ENCODE measurements around the gene MED31. TPM values are rescaled to one million over a fixed set of nuclear protein-coding genes. Genes with fewer than 3 reads are reported as not detected.

The MED31 gene
- total and polyA plus RNA-seq, 2 of the 13 experiments (the other 11 are each of a cell fraction or from before 2014, with no cell fraction given) = 19.0 to 20.9 TPM

GRCh38 chr17:6651919-6652452, 581 bp upstream of the MED31 start (continued):
- 0 out of 2 replicates have a peak, but pooled peaks have one; percentile 72 for TF ChIP-seq ZNF580 (CRISPR knock-in tag; IDR thresholded peaks at IDR 0.05; ENCODE audit: borderline replicate concordance, low read depth)
- 0 out of 2 replicates have a peak, but pooled peaks have one; percentile 10 for TF ChIP-seq ATF2 (CRISPR knock-in tag; IDR thresholded peaks at IDR 0.05)
- 0 out of 2 replicates have a peak, but pooled peaks have one; percentile 45 for TF ChIP-seq ZBTB3 (CRISPR knock-in tag; IDR thresholded peaks at IDR 0.05; ENCODE audit: borderline replicate concordance, low read depth)
- peak; percentile 99 for TF ChIP-seq ZFP41 (CRISPR knock-in tag; IDR thresholded peaks at IDR 0.05; ENCODE audit: borderline replicate concordance)
- TF ChIP-seq ZNF850 (CRISPR knock-in tag; conservative IDR thresholded peaks at IDR 0.05) = no peak
- TF ChIP-seq ZIK1 (CRISPR knock-in tag; IDR thresholded peaks at IDR 0.05; ENCODE audit: borderline replicate concordance, low read depth) = peak; percentile 99
- peak; percentile 81; the same call in 1 of the 2 replicates for TF ChIP-seq ELF4 (CRISPR knock-in tag; IDR thresholded peaks at IDR 0.05; ENCODE audit: borderline replicate concordance)
- TF ChIP-seq ZNF510 (CRISPR knock-in tag; IDR thresholded peaks at IDR 0.05; ENCODE audit: low read depth) = peak; percentile 98
- TF ChIP-seq ETS1 (CRISPR knock-in tag; IDR thresholded peaks at IDR 0.05) = peak; percentile 96
- no peak for TF ChIP-seq RFX5 (IDR thresholded peaks at IDR 0.05; ENCODE audit: low read depth, low read length)
- TF ChIP-seq ZNF280B (CRISPR knock-in tag; IDR thresholded peaks at IDR 0.05; ENCODE audit: borderline replicate concordance) = peak; percentile 96
- TF ChIP-seq FOXC1 (CRISPR knock-in tag; IDR thresholded peaks at IDR 0.05; ENCODE audit: borderline replicate concordance) = peak; percentile 99
- peak; percentile 48 for TF ChIP-seq JARID2 (CRISPR knock-in tag; IDR thresholded peaks at IDR 0.05; ENCODE audit: insufficient replicate concordance)
- TF ChIP-seq MZF1 (CRISPR knock-in tag; IDR thresholded peaks at IDR 0.05; ENCODE audit: borderline replicate concordance) = no peak
- no peak for TF ChIP-seq HCFC1 (IDR thresholded peaks at IDR 0.05; ENCODE audit: low read depth, low read length)
- TF ChIP-seq, protein P1, sequence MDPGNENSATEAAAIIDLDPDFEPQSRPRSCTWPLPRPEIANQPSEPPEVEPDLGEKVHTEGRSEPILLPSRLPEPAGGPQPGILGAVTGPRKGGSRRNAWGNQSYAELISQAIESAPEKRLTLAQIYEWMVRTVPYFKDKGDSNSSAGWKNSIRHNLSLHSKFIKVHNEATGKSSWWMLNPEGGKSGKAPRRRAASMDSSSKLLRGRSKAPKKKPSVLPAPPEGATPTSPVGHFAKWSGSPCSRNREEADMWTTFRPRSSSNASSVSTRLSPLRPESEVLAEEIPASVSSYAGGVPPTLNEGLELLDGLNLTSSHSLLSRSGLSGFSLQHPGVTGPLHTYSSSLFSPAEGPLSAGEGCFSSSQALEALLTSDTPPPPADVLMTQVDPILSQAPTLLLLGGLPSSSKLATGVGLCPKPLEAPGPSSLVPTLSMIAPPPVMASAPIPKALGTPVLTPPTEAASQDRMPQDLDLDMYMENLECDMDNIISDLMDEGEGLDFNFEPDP (CRISPR knock-in tag; conservative IDR thresholded peaks at IDR 0.05) = peak; percentile 100
- peak; percentile 94; the same call in 1 of the 2 replicates for TF ChIP-seq HOXA7 (CRISPR knock-in tag; IDR thresholded peaks at IDR 0.05)
- TF ChIP-seq CCAR2 (optimal IDR thresholded peaks at IDR 0.05; ENCODE audit: low read depth, low read length) = no peak
- TF ChIP-seq ZNF33B (CRISPR knock-in tag; IDR thresholded peaks at IDR 0.05) = peak; percentile 99
- no peak for TF ChIP-seq SSRP1 (CRISPR knock-in tag; IDR thresholded peaks at IDR 0.05)
- TF ChIP-seq SAFB2 (CRISPR knock-in tag; IDR thresholded peaks at IDR 0.05; ENCODE audit: borderline replicate concordance, low read depth) = peak; percentile 72
- TF ChIP-seq ZBTB43 (CRISPR knock-in tag; conservative IDR thresholded peaks at IDR 0.05) = peak; percentile 73

Data from HepG2 (cell line).